Measurements from ENCODE around the gene NFKB2. TPM values are rescaled to one million over a fixed set of nuclear protein-coding genes. Genes with fewer than 3 reads are reported as not detected.

NFKB2 gene
- total and polyA plus RNA-seq, 2 of the 8 experiments (the other 6 are each of a cell fraction or from before 2014, with no cell fraction given), result 20.4 to 31.4 TPM

GRCh38 chr10:102423372-102423968, 28.0 kb downstream of the NFKB2 start:
- Histone ChIP-seq H2BK120ac (replicated peaks; ENCODE audit: low read depth, low read length) (no peak overlapping the region), H3K36me3 (ENCODE audit: control insufficient read depth in 2 of 4, insufficient read depth in 4 of 4, low read length in 3 of 4) (0 out of 8 replicates have a peak, but pooled peaks cover 0 to 3% (median 0%) of the 10 kb centered on the region in 4 experiments), H3K9ac (replicated peaks in 1 of 4; ENCODE audit: extremely low read depth in 1 of 4, low read depth in 3 of 4, low read length in 3 of 4) (no peak overlapping the region), H3K27ac (ENCODE audit: low read depth, low read length) (no peak overlapping the region), H3K79me2 (ENCODE audit: control insufficient read depth in 1 of 2, insufficient read depth in 2 of 2, low read length in 2 of 2) (no peaks in the 10 kb centered on the region), H3K9me3 (ENCODE audit: insufficient read depth in 2 of 2, low read depth in 1 of 2, low read length in 1 of 2) (no peaks in the 10 kb centered on the region), H2BK5ac (ENCODE audit: low read depth, low read length) (no peak overlapping the region), H3K56ac (replicated peaks; ENCODE audit: insufficient read length, low read depth, low read length) (no peak overlapping the region), H2BK20ac (ENCODE audit: low read length) (0 out of 2 replicates have a peak overlapping the region, but pooled peaks have one; percentile 32), H4K91ac (replicated peaks; ENCODE audit: insufficient read length, low read length) (no peak overlapping the region), H3K23ac (ENCODE audit: insufficient read length) (no peak overlapping the region), H3K14ac (ENCODE audit: insufficient read length) (no peak overlapping the region), H3K27me3 (replicated peaks in 1 of 4; ENCODE audit: control insufficient read depth in 3 of 4, extremely low read depth in 1 of 4, insufficient read depth in 3 of 4, low read length in 3 of 4) (no peaks in the 10 kb centered on the region), H3K79me1 (ENCODE audit: low read depth, low read length) (no peaks in the 10 kb centered on the region), H4K5ac (ENCODE audit: insufficient read length, low read depth, low read length) (no peak overlapping the region), H2BK12ac (ENCODE audit: low read depth, low read length) (no peak overlapping the region), H4K20me1 (replicated peaks in 1 of 2; ENCODE audit: control insufficient read depth in 1 of 2, insufficient read depth in 2 of 2, low read length in 2 of 2) (peaks cover 5 to 9% of the 10 kb centered on the region in 2 experiments), H3K4ac (replicated peaks; ENCODE audit: insufficient read length, low read depth, low read length) (no peak overlapping the region), H3K4me2 (ENCODE audit: insufficient read depth in 1 of 2, low read depth in 2 of 2, low read length in 2 of 2) (no peak overlapping the region), H2AFZ (ENCODE audit: low read length) (no peak overlapping the region), H3K23me2 (ENCODE audit: low read depth, low read length) (peaks cover 27% of the 10 kb centered on the region), H3K4me3 (ENCODE audit: extremely low read depth in 1 of 4, insufficient read depth in 2 of 4, low read depth in 3 of 4, low read length in 4 of 4) (no peak overlapping the region), H3K4me1 (replicated peaks in 1 of 4; ENCODE audit: control insufficient read depth in 3 of 4, insufficient read depth in 4 of 4, low read length in 3 of 4) (peaks cover 0 to 16% (median 6%) of the 10 kb centered on the region in 4 experiments; a peak in 4 of 7 replicates), H3K18ac (ENCODE audit: extremely low read depth, low read length) (no peak overlapping the region), H2AK5ac (ENCODE audit: low read depth, low read length) (no peak overlapping the region), H2BK15ac (ENCODE audit: low read length) (no peak overlapping the region), H4K8ac (ENCODE audit: extremely low read depth, insufficient read depth, low read length) (no peak overlapping the region)
- ChIA-PET POLR2A (ENCODE audit: partially characterized antibody) (interaction anchor here (1.6 to 7.9 kb wide), 8 partner anchors 7 to 39 kb away, joined by 3 to 56 read pairs (median 40); partner anchors contain the start of genes C10orf95 and CUEDC2), CTCF (ENCODE audit: partially characterized antibody) (interaction anchor here (0.6 to 9.5 kb wide), 30 partner anchors 8 to 251 kb away, joined by 3 to 78 read pairs (median 5); partner anchors contain the start of genes C10orf95 and CUEDC2)
- WGBS, 2 experiments (ENCODE audit: extremely low coverage in 1 of 2, insufficient coverage in 1 of 2, insufficient read length in 1 of 2, insufficient replicate concordance in 2 of 2, low coverage in 1 of 2, low lambda C conversion rate in 2 of 2, missing lambda C conversion rate in 1 of 2), result 96% methylated on average over 13 of the region's 13 CpGs; no CpG with 5 or more reads in 1 of the 2 experiments
- FAIRE-seq (no peak), DNase-seq (ENCODE audit: low read depth in 1 of 2, low spot score in 2 of 2) (no peak)
- TF ChIP-seq CEBPB (IDR thresholded peaks at IDR 0.05; ENCODE audit: low read depth, low read length) (no peak), POLR2AphosphoS5 (IDR thresholded peaks at IDR 0.05; ENCODE audit: low read depth, low read length) (no peak), SIN3A (conservative IDR thresholded peaks at IDR 0.05 in 1 of 2, IDR thresholded peaks at IDR 0.05 in 1 of 2; ENCODE audit: low read depth in 1 of 2, low read length in 2 of 2) (no peak), EGR1 (IDR thresholded peaks at IDR 0.05; ENCODE audit: borderline replicate concordance, low read depth, low read length) (no peak), TCF12 (IDR thresholded peaks at IDR 0.05; ENCODE audit: low read depth, low read length) (no peak), CHD1 (IDR thresholded peaks at IDR 0.05; ENCODE audit: low read depth, low read length) (no peak), SUZ12 (IDR thresholded peaks at IDR 0.05; ENCODE audit: low read length) (no peak), NRF1 (IDR thresholded peaks at IDR 0.05; ENCODE audit: low read depth, low read length) (no peak), HDAC6 (IDR thresholded peaks at IDR 0.05; ENCODE audit: low read depth, low read length) (no peak), BCL11A (IDR thresholded peaks at IDR 0.05; ENCODE audit: low read depth in 2 of 2, low read length in 2 of 2) (no peak), ASH2L (IDR thresholded peaks at IDR 0.05; ENCODE audit: low read length) (no peak), MAX (IDR thresholded peaks at IDR 0.05) (no peak), CREB1 (IDR thresholded peaks at IDR 0.05) (no peak), POU5F1 (IDR thresholded peaks at IDR 0.05; ENCODE audit: low read depth, low read length) (no peak)
